GM12801 (cell line): ENCODE data around the gene TMEM154.

Experiments used
- TF ChIP-seq, protein P1 (sequence below): IDR thresholded peaks from one replicate; pipeline ENCODE4 v1.5.1; 2011; ENCODE audit warnings: control low read depth; ENCODE audit not compliant: insufficient read length; ENCODE audit errors: extremely low read depth

The TMEM154 gene

DNA sequence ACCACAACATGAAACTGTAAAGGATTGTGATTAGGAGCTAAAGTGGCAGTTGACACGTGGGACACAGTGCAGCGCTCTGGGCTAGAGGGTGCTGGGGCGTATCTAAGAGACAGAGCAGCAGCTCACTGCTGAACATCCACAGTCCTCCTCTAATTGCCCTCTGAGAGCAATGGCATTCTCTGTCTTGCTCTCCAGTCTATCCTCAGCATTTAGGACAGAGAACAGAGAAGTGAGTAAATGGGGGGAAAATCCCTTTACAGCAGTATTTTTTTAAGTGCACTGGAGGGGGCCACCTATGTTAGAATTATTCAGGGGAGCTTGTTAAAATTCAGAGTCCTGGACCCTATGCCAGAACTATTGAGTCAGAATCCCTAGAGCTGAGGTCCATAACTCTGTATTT, 4.2 kb upstream of the TMEM154 start:
- TF ChIP-seq, protein P1, sequence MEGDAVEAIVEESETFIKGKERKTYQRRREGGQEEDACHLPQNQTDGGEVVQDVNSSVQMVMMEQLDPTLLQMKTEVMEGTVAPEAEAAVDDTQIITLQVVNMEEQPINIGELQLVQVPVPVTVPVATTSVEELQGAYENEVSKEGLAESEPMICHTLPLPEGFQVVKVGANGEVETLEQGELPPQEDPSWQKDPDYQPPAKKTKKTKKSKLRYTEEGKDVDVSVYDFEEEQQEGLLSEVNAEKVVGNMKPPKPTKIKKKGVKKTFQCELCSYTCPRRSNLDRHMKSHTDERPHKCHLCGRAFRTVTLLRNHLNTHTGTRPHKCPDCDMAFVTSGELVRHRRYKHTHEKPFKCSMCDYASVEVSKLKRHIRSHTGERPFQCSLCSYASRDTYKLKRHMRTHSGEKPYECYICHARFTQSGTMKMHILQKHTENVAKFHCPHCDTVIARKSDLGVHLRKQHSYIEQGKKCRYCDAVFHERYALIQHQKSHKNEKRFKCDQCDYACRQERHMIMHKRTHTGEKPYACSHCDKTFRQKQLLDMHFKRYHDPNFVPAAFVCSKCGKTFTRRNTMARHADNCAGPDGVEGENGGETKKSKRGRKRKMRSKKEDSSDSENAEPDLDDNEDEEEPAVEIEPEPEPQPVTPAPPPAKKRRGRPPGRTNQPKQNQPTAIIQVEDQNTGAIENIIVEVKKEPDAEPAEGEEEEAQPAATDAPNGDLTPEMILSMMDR = no peak

DNA sequence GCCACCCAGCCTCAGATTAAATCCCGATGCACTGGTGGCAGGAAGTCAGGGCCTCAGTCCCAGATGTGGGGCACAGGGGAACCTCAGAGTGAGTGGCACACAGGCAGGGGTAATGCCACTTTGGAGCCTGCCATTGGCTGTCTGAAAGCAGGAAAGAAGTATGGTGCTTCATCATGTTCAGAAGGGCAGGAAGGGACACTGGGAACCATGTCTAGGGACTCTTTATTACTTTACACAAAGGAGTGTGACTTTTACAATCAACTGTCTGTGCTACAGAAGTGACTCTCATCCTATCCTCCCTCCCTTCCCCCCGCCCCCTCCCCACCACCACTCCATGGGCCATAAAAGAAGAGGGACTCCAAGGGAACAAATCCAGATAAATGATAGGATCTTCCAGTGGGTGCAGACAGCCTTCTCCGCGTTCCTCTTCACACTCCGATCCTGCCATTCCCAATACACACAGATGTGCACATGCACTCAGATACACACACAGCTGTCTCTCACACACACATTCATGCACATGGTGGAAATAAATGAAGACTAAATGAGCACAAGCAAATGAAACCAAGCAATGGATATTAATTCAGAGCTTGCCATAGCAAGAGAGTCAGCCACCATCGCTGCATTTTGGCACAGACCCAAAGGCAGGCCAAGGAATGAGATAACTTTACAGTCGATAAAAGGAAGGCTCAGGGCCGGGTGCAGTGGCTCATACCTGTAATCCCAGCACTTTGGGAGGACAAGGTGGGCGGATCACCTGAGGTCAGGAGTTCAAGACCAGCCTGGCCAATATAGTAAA, 2.5 kb upstream of the TMEM154 start:
- TF ChIP-seq, protein P1 = no peak

DNA sequence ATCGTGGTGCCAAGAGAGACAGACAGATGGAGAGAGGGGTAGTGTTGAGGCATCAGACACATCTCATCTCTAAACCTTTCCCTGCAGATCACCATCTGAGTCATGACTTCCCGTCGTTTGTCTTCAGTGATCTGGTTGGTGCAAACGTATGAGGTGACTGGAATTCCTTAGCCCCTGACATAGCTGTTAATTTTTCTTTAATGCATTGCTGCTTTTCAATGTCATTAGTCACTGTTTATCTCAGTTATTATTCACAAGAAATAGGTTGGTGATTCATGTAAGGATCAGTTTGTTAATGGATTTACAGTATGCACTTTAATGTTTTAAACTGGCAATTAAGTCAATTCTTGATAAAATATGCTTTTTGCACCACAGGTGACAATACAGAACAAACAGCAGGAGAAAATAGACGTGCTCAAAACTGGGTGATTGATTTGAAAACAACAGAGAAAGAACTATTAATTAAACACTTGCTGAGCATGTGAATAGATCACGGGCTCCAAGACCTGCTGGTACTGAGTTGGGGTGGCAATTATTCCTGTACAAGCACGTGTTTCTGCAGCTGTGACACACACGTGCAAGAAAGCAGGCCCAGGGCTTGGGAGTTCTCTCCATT, 1.3 kb upstream of the TMEM154 start:
- TF ChIP-seq, protein P1 = no peak

DNA sequence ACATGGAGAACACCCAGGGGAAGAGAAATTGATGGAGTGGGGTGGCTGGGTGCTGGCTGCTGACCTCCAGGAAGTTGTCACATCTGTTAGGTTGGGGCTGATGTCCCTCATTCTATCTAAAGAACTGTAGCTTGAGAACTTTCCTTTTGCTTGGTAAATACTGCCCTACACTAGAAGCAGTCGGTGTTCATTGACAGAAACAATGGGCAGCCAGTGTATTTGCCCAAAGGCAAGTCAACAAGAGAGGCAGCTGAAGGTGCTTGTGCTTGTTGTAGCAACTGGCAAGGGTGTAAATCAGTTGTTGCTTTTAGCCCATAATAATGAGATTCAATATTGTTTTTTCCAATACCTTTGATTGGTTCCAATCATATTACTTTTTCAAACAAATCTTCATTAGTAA, 956 bp downstream of the TMEM154 start:
- TF ChIP-seq, protein P1 = no peak

DNA sequence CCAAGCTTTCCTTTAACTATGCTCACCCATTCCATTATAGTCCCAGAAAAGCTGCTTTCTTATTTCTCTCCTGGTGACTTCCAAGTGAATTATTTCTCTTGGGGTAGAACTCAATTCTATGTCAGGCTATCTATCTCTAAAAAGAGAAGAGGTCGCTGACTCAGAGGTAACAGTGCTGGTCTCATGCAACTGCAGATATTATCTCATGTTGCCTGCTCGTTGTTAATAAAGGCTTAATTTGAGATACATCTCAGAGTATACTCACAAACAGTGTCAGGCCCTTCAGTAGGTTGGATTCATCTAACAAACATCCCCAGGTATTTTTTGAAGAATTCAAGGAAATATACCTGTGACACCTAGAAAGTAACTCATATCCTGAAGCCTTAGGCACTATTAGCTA, 2.7 kb downstream of the TMEM154 start:
- TF ChIP-seq, protein P1 = no peak

DNA sequence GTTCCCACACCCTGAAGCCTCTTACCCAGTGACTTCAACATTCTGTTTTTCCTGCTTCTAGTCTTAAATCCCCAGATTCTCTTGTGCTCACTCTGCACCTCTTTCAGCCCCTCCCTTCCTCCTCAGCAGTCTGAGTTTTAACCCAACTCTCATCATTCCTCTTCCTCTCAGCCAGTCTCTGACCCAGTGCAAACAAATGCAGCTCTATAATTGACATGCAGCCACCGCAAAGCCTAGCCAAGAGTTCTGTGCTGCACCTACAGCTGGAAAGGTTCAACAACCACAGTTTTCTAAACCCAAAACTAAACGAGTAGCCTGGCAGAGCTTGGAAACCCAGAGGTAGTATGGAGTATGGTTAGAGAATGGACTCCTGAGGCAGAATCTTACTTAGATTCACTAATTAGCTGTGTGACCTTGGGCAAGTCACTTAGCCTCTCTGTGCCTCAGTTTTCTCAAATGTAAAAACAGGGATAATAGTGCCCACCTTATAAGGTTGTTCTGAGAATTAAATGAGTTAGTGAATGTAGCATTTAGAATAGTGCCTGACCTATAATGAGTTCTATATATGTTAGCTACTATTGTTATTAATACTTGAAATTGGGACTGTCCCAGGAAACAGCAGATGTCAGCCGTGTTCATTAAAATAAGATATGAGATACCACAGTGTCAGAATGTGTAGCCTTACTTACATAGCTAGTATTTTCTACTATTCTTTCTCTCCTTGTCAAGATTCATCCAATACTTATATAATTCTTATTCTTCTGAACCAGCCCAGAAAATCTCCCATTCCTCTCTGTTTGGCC, 3.5 kb downstream of the TMEM154 start:
- TF ChIP-seq, protein P1 = no peak

DNA sequence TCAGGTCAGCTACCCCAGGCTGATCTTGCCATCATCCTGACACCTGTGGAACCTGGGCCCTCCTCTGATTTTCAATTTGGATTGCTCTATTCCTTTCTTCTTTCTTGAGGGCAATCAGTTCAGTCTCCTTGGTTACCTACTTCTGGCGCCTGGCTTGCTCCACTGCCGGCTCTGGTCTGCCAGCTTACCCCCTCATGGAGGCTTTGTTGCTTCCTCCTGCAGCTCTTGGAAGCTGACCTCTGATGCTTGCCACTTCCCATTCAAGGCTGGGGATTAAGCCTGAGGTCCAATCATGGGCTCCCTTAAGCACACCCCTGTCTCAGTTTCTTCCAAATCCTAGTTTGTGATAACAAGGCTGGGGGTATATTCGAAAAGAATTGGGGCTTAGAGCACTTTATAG, 5.4 kb downstream of the TMEM154 start:
- TF ChIP-seq, protein P1 = no peak
